HEK293 (cell line): ENCODE data around the gene SHISAL2A.

Source experiments
- CTCF ChIP-seq: fragments of 450-650 bp; formaldehyde crosslinking; IDR thresholded peaks from 2 replicates; pipeline ENCODE4 v1.5.1; 2016; ENCODE audit warnings: missing biosample characterization, missing genetic modification characterization
- REST ChIP-seq: fragments of 450-650 bp; formaldehyde crosslinking; IDR thresholded peaks from 2 replicates; pipeline ENCODE4 v1.5.1; 2016; ENCODE audit warnings: missing biosample characterization, missing genetic modification characterization
- YY1 ChIP-seq: fragments of 450-650 bp; formaldehyde crosslinking; IDR thresholded peaks from 2 replicates; pipeline ENCODE4 v1.5.1; 2018; ENCODE audit warnings: missing biosample characterization, missing genetic modification characterization
- ZBTB49 ChIP-seq: fragments of 450-650 bp; formaldehyde crosslinking; IDR thresholded peaks from 2 replicates; pipeline ENCODE4 v1.5.1; 2016; ENCODE audit warnings: missing biosample characterization, missing genetic modification characterization, low read depth
- ZNF704 ChIP-seq: fragments of 450-650 bp; formaldehyde crosslinking; IDR thresholded peaks from 2 replicates; pipeline ENCODE4 v1.5.1; 2016; ENCODE audit warnings: missing biosample characterization, missing genetic modification characterization

- TF ChIP-seq CTCF (tag by site-specific recombination), result no peak
- no peak for TF ChIP-seq ZBTB49
- no peak for TF ChIP-seq ZNF704 (tag by site-specific recombination)
- no peak for TF ChIP-seq YY1 (tag by site-specific recombination)
- TF ChIP-seq REST (tag by site-specific recombination), result no peak
Observed at GRCh38 chr1:52684545-52684944, 51.6 kb downstream of the SHISAL2A start.
